Prostate gland (tissue), 2 donors: ENCODE results near the gene PEAK1. TPM values are rescaled to one million over a fixed set of nuclear protein-coding genes. Genes with fewer than 3 reads are reported as not detected.

Experiments used
- DNase-seq: peaks from one replicate; pipeline ENCODE4 v3.0.0-alpha.2; 2019; ENCODE audit warnings: low spot score
- H3K27ac ChIP-seq, 2 donors: fragments of 200-600 bp; sonication (generic); 2 replicates each; pipeline ENCODE4 v1.5.1; 2017 to 2019
- H3K27me3 ChIP-seq: fragments of 200-600 bp; sonication (generic); replicated peaks from 2 replicates; pipeline ENCODE4 v1.5.1; 2019; ENCODE audit not compliant: insufficient read depth
- H3K36me3 ChIP-seq, 2 donors: fragments of 200-600 bp; sonication (generic); 1 replicate in 1 of 2; 2 replicates in 1 of 2; pipeline versions ENCODE4 v1.5.1 to v1.8.1; 2017 to 2019
- H3K4me1 ChIP-seq: fragments of 200-600 bp; sonication (generic); replicated peaks from 2 replicates; pipeline ENCODE4 v1.5.1; 2019
- H3K4me3 ChIP-seq, 2 donors: fragments of 200-600 bp; sonication (generic); 2 replicates each; pipeline ENCODE4 v1.5.1; 2017 to 2019
- H3K9me3 ChIP-seq: fragments of 200-600 bp; sonication (generic); 2 replicates; pipeline ENCODE4 v1.5.1; 2017
- POLR2A ChIP-seq: fragments of 450-650 bp; IDR thresholded peaks from one replicate; pipeline ENCODE4 v1.6.1; 2016; ENCODE audit warnings: antibody characterized with exemption, mild to moderate bottlenecking
- POLR2AphosphoS5 ChIP-seq: sonication (generic); formaldehyde crosslinking; IDR thresholded peaks from one replicate; pipeline ENCODE4 v1.6.1; 2017; ENCODE audit warnings: antibody characterized with exemption
- WGBS: methylation state at CpG from one replicate; pipeline ENCODE4 v1.1.5; 2018; 5-methylcytosine and 5-hydroxymethylcytosine counted together
- intact Hi-C: fragments of 100-400 bp; cut with DNase I; formaldehyde crosslinking; loops from one replicate; pipeline ENCODE4 v1.14.2; 2022
- total RNA-seq, 2 donors: library from RNA; depleted of rRNA; stranded (reverse); fragments of >200 nt; gene quantifications; one replicate each; pipeline ENCODE4 v1.1.0, GENCODE V29; 2016
- TF ChIP-seq, protein P1 (sequence below), 4 experiments: fragments of 200-600 bp in 2 of 4; fragments of 450-650 bp in 2 of 4; sonication (generic) in 2 of 4; IDR thresholded peaks; 1 replicate in 3 of 4; 2 replicates in 1 of 4; pipeline ENCODE4 v1.5.1; 2016 to 2019; ENCODE audit warnings: antibody characterized with exemption in 4 of 4, mild to moderate bottlenecking in 2 of 4, moderate library complexity in 2 of 4

PEAK1 gene
- total RNA-seq, 2 donors from 2014 or later = 11.3 to 108 TPM

DNA sequence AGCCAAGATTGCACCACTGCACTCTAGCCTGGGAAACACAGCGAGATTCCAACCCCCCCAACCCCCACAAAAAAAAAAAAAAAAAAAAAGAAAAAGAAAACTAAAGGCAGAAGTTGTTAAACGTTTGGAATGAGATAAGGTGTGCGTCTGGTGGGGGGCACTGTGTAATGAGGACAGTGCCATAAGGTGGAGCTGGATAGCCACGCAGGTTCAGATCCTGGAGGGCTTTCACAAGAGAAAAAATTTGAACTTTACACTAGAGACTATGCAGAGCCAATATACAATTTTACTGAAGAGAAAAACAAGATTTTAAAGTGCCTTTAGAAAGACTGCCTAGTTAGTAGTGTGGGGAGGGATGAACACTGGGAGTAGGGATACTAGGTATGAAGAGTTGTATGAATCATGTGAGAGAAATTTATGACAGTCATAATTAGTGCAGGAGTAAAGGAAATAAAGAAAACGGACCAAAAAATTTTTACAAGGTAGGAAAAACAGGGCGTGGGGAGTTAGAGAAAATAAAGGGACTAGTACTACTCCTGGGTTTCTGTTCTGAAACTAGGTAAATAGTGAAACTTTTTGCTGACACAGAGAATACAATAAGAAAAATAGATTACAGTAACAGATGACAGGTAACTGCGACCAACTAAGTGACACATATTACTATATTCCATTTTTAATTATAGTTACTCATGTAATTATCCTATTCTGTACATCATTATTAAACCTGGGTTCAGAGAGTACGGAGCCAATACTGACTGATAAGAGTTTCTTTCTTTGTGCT, 108.1 kb downstream of the PEAK1 start:
- no peaks in the 10 kb centered on the region for H3K27me3 ChIP-seq
- no peak overlapping the region for H3K4me3 ChIP-seq
- 85% methylated on average over 8 of the region's 8 CpGs for WGBS
- H3K4me1 ChIP-seq = no peaks in the 10 kb centered on the region
- H3K36me3 ChIP-seq = no peaks in the 10 kb centered on the region
- no peaks in the 10 kb centered on the region for H3K9me3 ChIP-seq
- no peak overlapping the region for H3K27ac ChIP-seq
- intact Hi-C loops = no loop called here
- TF ChIP-seq POLR2A (no peak), POLR2AphosphoS5 (no peak)
- TF ChIP-seq, protein P1, sequence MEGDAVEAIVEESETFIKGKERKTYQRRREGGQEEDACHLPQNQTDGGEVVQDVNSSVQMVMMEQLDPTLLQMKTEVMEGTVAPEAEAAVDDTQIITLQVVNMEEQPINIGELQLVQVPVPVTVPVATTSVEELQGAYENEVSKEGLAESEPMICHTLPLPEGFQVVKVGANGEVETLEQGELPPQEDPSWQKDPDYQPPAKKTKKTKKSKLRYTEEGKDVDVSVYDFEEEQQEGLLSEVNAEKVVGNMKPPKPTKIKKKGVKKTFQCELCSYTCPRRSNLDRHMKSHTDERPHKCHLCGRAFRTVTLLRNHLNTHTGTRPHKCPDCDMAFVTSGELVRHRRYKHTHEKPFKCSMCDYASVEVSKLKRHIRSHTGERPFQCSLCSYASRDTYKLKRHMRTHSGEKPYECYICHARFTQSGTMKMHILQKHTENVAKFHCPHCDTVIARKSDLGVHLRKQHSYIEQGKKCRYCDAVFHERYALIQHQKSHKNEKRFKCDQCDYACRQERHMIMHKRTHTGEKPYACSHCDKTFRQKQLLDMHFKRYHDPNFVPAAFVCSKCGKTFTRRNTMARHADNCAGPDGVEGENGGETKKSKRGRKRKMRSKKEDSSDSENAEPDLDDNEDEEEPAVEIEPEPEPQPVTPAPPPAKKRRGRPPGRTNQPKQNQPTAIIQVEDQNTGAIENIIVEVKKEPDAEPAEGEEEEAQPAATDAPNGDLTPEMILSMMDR (IDR thresholded peaks at IDR 0.05) = no peak
- no peak for DNase-seq

DNA sequence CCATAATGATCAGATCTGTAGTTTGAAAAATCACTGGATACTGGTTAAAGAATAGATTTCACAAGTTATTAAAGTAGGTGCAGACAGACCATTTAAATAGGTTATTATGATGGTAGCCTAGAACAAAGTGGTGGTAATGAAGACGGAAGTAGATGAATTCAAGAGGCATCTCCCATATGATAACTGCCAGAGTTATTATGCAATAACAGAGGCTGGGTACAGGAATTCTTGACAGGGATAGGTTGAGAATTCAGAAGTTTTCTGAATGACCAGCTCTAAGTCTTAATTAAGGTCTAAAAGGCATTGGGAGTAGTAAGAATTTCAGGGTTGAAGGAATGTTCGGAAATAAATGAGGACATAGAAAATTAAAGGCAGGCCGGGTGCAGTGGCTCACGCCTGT, 108.9 kb downstream of the PEAK1 start:
- TF ChIP-seq POLR2A (no peak), POLR2AphosphoS5 (no peak)
- TF ChIP-seq, protein P1 (IDR thresholded peaks at IDR 0.05) = no peak
- WGBS = 94% methylated on average over 4 of the region's 4 CpGs
- H3K36me3 ChIP-seq = no peaks in the 10 kb centered on the region
- H3K27ac ChIP-seq = no peak overlapping the region
- intact Hi-C loops = no loop called here
- no peaks in the 10 kb centered on the region for H3K4me1 ChIP-seq
- H3K27me3 ChIP-seq = no peaks in the 10 kb centered on the region
- H3K9me3 ChIP-seq = no peaks in the 10 kb centered on the region
- DNase-seq = no peak
- no peak overlapping the region for H3K4me3 ChIP-seq

DNA sequence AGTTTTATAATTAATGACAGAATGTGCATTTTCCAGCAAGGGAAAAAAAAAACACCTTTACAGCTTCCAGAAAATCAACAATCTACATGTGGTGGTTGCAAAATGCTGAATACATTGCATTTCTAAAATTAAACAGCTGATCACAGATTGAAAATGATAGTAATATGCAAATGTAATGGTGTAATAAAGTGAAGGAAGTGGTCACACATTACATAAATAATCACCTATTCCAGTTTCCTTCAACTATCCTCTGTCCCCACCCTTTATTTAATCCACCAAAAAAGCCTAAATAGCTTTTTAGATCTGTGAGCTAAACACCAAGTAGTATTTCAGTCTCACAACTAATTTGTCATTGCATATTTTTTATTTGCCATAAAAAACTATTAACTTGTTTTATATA, 110.5 kb downstream of the PEAK1 start:
- no peaks in the 10 kb centered on the region for H3K9me3 ChIP-seq
- no peak for DNase-seq
- H3K4me3 ChIP-seq = no peak overlapping the region
- H3K27ac ChIP-seq = no peak overlapping the region
- no peaks in the 10 kb centered on the region for H3K27me3 ChIP-seq
- no peak for TF ChIP-seq POLR2AphosphoS5
- TF ChIP-seq POLR2A = no peak
- TF ChIP-seq, protein P1 (IDR thresholded peaks at IDR 0.05) = no peak
- intact Hi-C loops = no loop called here
- no peaks in the 10 kb centered on the region for H3K4me1 ChIP-seq
- H3K36me3 ChIP-seq = no peaks in the 10 kb centered on the region

DNA sequence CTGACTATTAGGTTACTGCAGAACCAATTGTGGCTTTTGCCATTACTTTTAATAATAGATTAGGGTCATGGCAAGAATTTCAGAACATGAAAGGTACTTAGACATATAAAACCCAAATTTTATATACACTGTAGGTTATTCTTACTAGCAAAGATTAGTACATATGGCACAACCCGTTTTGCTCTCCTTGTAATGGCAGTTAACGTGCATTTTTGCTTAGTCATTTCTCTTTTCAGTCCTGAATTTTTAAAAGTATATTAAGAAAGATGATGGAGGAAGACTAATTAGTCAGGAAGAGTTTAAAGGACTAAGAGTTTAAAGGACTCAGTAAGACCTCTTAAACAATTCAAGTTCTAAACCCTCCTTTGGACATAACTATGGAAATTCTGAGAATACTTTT, 114.0 kb downstream of the PEAK1 start:
- Histone ChIP-seq H3K36me3 (no peaks in the 10 kb centered on the region), H3K27ac (no peak overlapping the region), H3K27me3 (no peaks in the 10 kb centered on the region), H3K4me1 (no peaks in the 10 kb centered on the region), H3K4me3 (no peak overlapping the region), H3K9me3 (no peaks in the 10 kb centered on the region)
- 68% methylated on average over 2 of the region's 2 CpGs for WGBS
- intact Hi-C loops = no loop called here
- TF ChIP-seq POLR2A = no peak
- no peak for TF ChIP-seq POLR2AphosphoS5
- TF ChIP-seq, protein P1 (IDR thresholded peaks at IDR 0.05) = no peak
- no peak for DNase-seq

DNA sequence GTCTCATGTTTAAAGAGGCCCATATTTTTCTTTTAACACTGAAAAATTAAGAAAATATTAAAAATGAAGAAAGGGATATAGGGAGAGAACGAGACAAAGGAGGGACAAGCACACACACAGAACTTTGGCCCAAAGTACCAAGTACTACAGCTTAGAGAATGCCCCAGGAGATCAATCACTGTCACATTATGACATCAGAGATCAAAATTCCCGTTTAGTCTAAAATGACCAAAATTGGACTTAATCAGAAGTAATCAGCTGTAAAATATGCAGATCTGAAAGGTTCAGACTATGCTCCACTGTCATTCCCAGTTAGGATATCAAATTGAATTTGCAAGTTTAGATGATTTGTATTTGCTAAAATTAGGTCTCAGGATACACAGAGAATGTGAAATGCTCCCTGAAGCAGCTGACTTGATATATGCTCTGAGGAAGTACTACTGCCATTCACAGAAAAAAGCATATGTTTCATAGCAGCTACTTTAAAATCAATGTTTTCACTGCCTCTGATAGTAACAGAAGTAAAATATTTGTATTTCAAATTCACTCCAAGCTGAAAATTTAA, 123.0 kb downstream of the PEAK1 start:
- H3K9me3 ChIP-seq = no peaks in the 10 kb centered on the region
- H3K4me3 ChIP-seq = no peak overlapping the region
- WGBS = 88% methylated on average over 2 of the region's 2 CpGs
- no peaks in the 10 kb centered on the region for H3K36me3 ChIP-seq
- H3K4me1 ChIP-seq = no peaks in the 10 kb centered on the region
- H3K27me3 ChIP-seq = no peaks in the 10 kb centered on the region
- intact Hi-C loops = no loop called here
- DNase-seq = no peak
- H3K27ac ChIP-seq = no peak overlapping the region
- TF ChIP-seq POLR2A (no peak), POLR2AphosphoS5 (no peak)
- TF ChIP-seq, protein P1 (IDR thresholded peaks at IDR 0.05) = no peak
